Measurements from ENCODE around the gene FOXD4L4.
"Not testable (repeated sequence)": the region's sequence is repeated elsewhere in the genome, so short reads cannot be mapped to it uniquely, and the experiment has no call there.

FOXD4L4 gene

DNA sequence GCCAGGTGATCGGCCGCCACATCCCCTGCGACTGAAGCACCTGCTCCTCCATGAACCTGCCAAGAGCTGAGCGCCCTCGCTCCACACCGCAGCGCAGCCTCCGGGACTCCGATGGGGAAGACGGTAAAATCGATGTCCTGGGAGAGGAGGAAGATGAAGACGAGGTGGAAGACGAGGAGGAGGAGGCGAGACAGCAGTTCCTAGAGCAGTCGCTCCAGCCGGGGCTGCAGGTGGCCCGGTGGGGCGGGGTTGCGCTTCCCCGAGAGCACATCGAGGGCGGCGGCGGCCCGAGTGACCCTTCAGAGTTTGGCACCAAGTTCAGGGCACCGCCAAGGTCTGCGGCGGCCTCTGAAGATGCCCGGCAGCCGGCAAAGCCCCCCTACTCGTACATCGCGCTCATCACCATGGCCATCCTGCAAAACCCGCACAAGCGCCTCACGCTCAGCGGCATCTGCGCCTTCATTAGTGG, at the start of gene FOXD4L4:
FOXD4L4 (plus strand) TSS at position 51 of the 469 bp plus-strand sequence; CDS start at position 51, 0 bp downstream.
- not testable (repeated sequence) for DNase-seq

DNA sequence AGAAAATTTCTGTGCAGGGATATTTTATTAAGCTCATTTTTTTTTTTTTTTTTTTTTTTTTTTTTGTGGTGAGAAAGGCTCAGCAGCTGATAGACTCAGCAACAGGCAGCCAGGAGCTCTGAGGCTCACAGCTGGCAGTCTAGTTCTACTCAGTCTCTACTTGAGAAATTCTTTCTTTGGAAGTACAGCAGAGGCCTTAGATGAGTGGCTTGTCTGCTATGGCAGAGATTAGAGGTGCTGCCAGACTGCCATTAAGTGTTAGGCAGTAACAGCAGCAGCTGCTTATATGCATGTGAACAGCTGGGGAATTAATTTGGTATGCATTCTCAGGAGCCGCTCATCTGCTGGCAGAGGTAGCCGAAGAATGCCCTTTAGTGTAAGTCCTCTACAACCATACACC, 33.4 kb upstream of the FOXD4L4 start:
- not testable (repeated sequence) for DNase-seq

DNA sequence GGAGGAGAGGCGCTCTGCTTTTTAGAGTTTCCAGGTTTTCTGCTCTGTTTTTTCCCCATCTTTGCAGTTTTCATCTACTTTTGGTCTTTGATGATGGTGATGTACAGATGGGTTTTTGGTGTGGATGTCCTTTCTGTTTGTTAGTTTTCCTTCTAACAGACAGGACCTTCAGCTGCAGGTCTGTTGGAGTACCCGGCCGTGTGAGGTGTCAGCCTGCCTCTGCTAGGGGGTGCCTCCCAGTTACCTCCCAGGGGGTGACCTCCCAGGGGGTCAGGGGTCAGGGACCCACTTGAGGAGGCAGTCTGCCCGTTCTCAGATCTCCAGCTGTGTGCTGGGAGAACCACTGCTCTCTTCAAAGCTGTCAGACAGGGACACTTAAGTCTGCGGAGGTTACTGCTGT, 22.5 kb upstream of the FOXD4L4 start:
- DNase-seq = not testable (repeated sequence)

DNA sequence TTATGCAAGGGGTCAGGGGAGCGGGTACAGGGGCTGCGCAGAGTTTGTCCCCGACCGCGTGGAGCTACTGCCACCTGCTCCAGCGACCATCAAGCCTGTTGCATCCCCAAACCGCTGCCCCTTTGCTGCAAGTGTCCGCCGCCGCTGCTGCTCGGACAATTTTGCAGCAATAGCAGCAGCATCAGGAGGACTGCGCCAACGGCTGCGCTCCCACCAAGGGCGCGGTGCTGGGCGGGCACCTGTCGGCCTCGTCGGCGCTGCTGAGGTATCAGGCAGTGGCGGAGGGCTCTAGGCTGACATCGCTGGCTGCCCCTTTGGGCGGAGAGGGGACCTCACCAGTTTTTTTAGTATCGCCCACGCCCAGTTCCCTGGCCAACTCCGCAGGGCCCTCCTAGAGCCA, 1.2 kb downstream of the FOXD4L4 start:
- not testable (repeated sequence) for DNase-seq

Measured in stimulated activated CD4-positive, alpha-beta T cell treated with anti-CD3 and anti-CD28 coated beads, Interleukin-1b, Interleukin-23, amount 100 ng/mL, for 48 hours (primary cell).